Body of pancreas (tissue), 4 donors: ENCODE data around the gene MAPK8.

Experiments
- POLR2A ChIP-seq, 3 donors: fragments of 450-650 bp; IDR thresholded peaks; one replicate each; pipeline ENCODE4 v1.6.1; 2016; ENCODE audit warnings: antibody characterized with exemption in 3 of 3, mild to moderate bottlenecking in 2 of 3
- TF ChIP-seq, protein P1 (sequence below), 7 experiments: fragments of 450-650 bp in 4 of 7; fragments of 200-600 bp in 3 of 7; sonication (generic) in 3 of 7; IDR thresholded peaks; one replicate each; pipeline ENCODE4 v1.5.1; 2016 to 2019; ENCODE audit warnings: antibody characterized with exemption in 7 of 7

DNA sequence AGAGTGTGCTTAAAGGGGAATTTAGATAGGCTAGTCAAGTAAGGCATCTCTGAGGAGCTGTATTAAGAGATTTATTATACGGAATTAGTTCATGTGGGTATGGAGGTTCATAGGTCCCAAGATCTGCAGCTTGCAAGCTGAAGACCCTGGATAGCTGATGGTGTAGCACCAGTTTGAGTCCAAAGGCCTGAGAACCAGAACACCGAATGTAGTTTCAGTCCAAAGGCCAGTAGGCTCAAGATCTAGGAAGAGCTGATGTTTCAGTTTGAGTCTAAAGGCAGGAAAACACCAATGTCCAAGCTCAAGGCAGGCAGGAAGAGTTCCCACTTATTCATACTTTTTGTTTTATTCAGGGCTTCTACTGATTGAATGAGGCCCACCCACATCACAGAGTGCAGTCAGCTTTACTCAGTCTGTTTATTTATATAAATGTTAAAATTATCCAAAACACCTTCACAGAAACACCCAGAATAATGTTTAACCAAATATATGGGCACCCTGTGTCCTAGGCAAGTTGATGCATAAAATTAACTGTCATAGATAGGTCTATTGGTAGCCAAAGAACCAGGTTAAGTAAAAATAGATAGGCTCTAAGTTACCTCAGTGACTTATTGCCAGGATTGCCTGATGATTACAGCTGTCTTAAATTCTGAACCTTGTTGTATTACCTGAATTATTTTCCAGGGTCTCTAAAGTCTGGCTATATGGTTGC lies 83.5 kb downstream of the MAPK8 start:
- TF ChIP-seq, protein P1, sequence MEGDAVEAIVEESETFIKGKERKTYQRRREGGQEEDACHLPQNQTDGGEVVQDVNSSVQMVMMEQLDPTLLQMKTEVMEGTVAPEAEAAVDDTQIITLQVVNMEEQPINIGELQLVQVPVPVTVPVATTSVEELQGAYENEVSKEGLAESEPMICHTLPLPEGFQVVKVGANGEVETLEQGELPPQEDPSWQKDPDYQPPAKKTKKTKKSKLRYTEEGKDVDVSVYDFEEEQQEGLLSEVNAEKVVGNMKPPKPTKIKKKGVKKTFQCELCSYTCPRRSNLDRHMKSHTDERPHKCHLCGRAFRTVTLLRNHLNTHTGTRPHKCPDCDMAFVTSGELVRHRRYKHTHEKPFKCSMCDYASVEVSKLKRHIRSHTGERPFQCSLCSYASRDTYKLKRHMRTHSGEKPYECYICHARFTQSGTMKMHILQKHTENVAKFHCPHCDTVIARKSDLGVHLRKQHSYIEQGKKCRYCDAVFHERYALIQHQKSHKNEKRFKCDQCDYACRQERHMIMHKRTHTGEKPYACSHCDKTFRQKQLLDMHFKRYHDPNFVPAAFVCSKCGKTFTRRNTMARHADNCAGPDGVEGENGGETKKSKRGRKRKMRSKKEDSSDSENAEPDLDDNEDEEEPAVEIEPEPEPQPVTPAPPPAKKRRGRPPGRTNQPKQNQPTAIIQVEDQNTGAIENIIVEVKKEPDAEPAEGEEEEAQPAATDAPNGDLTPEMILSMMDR (IDR thresholded peaks at IDR 0.05) = no peak
- TF ChIP-seq POLR2A (IDR thresholded peaks at IDR 0.05) = no peak
